Renal cortex interstitium (tissue), 11 donors: Measurements from ENCODE around the gene GRAMD2A. TPM values are rescaled to one million over a fixed set of nuclear protein-coding genes. Genes with fewer than 3 reads are reported as not detected.

Experiments used
- DNase-seq, 11 donors: peaks; one replicate each; pipeline ENCODE4 v3.0.0-alpha.2; 2013; ENCODE audit warnings: low read depth in 9 of 11, low spot score in 4 of 11; ENCODE audit errors: extremely low read depth in 1 of 11
- polyA plus RNA-seq, 3 donors: library from polyadenylated mRNA; unstranded; fragments of 120-200 nt; gene quantifications; one replicate each; pipeline ENCODE4 v1.2.1, GENCODE V29; 2013; ENCODE audit not compliant: insufficient read length in 3 of 3

The GRAMD2A gene
- polyA plus RNA-seq, 3 donors = 7.0 to 15.4 (median 8.7) TPM

- DNase-seq = no peak
Measured at GRCh38 chr15:72227192-72227586, 29.6 kb upstream of the GRAMD2A start.

- no peak for DNase-seq
Measured at GRCh38 chr15:72223278-72223677, 25.7 kb upstream of the GRAMD2A start.

- no peak for DNase-seq
Measured at GRCh38 chr15:72222393-72222792, 24.8 kb upstream of the GRAMD2A start.

GRCh38 chr15:72220687-72221086 lies 23.1 kb upstream of the GRAMD2A start:
- DNase-seq = no peak

GRCh38 chr15:72217216-72217615 lies 19.6 kb upstream of the GRAMD2A start:
- no peak for DNase-seq

- DNase-seq = no peak
Measured at GRCh38 chr15:72216079-72216478, 18.5 kb upstream of the GRAMD2A start.

- no peak for DNase-seq
Measured at GRCh38 chr15:72207558-72208085, 10.0 kb upstream of the GRAMD2A start.

GRCh38 chr15:72206677-72207000 lies 9.1 kb upstream of the GRAMD2A start:
- no peak for DNase-seq

- no peak for DNase-seq
Measured at GRCh38 chr15:72205896-72206676, 8.5 kb upstream of the GRAMD2A start.

GRCh38 chr15:72205273-72205672 lies 7.7 kb upstream of the GRAMD2A start:
- no peak for DNase-seq

- DNase-seq = no peak
Measured at GRCh38 chr15:72203507-72203837, 5.9 kb upstream of the GRAMD2A start.

- no peak for DNase-seq
Measured at GRCh38 chr15:72202801-72203506, 5.4 kb upstream of the GRAMD2A start.

GRCh38 chr15:72202302-72202701 lies 4.7 kb upstream of the GRAMD2A start:
- no peak for DNase-seq

- no peak for DNase-seq
Measured at GRCh38 chr15:72201391-72201921, 3.9 kb upstream of the GRAMD2A start.

GRCh38 chr15:72200395-72201237 lies 3.0 kb upstream of the GRAMD2A start:
- DNase-seq = no peak

GRCh38 chr15:72199721-72200212 lies 2.2 kb upstream of the GRAMD2A start:
- peak in 8 of 11 donors; percentile 47 to 75 (median 64) for DNase-seq

GRCh38 chr15:72199205-72199515 lies 1.6 kb upstream of the GRAMD2A start:
- no peak for DNase-seq

- DNase-seq = no peak
Measured at GRCh38 chr15:72198356-72199204, 993 bp upstream of the GRAMD2A start.

GRCh38 chr15:72197041-72197459 lies 537 bp downstream of the GRAMD2A start:
- no peak for DNase-seq
